GM21390 (cell line): ENCODE results near the gene GNAT2.

Experiments used
- ATAC-seq: cut with Tn5 transposase; IDR thresholded peaks from one replicate; pipeline ENCODE4 v1.9.1; 2021; ENCODE audit not compliant: unreplicated experiment

GNAT2 gene

DNA sequence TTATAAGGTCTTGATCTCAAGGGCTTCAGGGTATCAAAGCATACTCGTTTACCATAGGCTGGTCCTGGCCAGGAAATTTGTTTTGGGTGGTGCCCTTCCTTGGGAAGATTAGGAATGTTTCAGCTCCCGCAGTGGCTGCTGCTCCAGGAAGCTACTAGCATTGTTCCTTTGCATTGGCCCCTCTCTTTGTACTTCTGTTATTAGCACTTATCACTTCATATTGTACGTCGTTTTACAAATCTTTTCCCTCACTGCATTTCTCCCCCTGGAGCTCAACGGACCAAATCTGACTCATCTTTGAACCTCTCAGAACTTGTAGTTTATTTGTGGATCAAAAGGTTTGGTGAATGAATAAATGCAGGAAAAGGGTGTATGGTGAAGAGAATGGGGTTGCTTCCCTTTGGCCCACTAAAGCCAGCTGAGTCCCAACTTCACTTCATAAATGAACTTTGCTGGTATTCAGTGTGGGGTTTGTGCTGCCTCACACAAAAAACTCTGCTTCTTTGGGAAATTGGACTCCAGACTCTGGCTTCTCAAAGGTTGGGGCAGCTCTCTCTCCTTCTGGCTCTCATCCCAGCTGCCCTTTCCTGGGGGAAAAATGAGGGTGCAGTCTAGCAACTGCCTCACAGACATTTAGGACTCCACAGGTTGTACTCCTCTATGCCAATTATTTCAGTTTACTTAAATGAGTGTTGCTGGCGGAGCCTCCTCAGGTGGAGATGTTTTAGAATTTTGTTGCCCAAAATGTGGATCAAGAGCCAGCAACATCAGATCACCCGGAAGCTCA is 5.9 kb downstream of the GNAT2 start:
- no peak for ATAC-seq

DNA sequence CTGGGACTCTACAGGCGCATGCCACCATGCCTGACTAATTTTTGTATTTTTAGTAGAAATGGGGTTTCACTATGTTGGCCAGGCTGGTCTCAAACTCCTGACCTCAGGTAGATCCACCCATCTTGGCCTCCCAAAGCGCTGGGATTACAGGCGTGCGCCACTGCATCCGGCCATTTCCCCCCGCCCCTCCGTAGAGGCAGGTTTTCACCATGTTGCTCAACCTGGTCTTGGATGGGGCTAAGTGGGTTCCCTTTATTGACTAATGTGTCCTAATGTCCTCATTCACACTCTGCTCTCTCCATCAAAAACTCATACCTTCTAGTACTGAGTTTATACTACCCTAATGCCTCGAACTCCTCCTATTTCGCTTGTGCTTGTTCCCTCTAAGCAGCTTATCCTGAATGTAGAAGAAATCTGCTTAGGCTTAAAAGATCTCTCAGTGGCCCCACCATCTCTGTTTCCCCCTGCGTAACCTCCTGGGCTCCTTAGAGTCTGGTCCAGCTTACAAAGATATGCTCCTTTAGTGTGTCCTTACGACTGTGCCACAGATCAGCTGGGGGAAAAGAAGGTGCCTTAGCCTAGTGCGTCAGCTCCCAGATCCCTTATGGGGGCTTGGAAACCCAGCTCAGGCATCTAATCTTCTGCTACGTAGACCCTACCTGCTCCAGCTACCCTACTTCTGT is 8.0 kb downstream of the GNAT2 start:
- ATAC-seq: no peak

DNA sequence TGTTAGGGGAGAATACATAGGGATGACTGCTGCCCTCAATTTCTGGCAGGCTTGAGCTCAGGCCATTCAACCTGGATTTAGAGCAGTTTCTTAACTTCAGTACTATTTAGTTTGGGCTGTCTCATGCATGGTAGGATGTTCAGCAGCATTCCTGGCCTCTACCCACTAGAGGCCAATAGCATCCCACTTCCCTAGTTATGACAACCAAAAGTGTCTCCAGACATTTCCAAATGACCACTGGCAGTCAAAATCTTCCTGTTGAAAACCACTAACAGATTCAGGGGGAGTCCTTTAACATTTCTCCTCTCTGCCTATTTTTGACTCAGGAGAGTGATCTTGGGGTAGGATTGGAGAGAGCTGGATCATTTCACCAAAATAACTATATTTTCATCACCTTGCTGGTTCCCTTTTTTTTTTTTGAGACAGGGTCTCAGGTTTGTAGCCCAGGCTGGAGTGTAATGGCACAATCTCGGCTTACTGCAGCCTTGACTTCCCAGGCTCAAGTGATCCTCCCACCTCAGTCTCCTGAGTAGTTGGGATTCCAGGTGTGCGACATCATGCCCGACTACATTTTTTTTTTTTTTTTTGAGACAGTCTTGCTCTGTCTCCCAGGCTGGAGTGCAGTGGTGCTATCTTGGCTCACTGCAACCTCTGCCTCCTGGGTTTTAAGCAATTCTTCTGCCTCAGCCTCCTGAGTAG is 8.7 kb downstream of the GNAT2 start:
- no peak for ATAC-seq

DNA sequence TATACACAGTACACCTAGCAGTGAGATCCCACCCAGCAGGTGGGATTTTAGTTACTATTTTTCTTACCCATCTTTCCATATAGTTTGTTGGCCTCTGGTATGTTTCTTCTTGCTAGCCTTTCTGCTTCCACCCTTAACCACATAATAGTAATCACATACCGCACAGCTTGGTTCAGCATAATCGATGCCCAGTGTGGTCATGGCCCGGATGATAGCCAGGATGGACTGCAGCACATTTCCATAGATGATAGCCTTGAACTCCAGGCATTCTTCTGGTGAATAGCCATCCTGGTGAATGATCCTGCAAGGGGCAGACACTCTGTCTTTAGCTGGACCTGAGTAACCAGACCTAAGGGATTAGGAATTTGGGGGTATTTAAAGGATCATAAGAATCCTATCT is 9.5 kb downstream of the GNAT2 start:
- no peak for ATAC-seq

DNA sequence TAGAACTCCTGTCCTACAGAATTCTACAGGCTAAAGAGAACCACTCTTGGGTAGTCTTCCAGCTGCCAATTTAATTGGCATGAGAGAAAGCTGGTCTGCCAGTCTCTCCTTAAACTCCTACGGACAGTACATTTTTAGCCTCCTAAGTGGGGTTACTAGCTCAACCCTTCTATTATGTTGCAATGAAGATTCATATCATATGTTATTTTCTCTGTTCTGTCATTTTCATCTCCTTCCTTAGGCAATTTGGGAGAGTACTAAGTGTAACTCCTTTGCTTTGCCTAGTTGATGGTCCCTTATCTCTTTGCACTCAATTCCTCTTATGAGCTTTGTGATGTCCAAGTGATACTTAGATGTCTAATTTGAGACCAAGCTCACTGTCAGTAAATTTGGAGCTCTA is 14.0 kb downstream of the GNAT2 start:
- no peak for ATAC-seq

DNA sequence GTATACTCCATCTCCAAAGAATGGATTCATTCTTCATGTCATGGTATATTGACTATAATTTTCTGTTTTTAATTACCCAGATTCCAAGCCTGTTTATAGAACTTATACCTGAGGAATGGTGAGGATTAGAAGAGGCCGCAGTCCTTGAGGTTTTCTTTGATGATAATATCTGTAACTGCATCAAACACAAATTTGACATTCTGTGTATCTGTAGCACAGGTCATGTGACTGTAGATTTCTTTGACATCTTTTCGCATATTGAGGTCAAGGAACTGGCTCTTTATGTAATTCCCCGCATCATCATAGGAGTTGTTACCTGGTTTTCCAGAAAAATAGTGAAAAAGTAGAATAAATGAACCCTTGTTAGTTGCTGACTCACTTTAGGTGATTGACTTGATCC is 16.2 kb downstream of the GNAT2 start:
- ATAC-seq: no peak

DNA sequence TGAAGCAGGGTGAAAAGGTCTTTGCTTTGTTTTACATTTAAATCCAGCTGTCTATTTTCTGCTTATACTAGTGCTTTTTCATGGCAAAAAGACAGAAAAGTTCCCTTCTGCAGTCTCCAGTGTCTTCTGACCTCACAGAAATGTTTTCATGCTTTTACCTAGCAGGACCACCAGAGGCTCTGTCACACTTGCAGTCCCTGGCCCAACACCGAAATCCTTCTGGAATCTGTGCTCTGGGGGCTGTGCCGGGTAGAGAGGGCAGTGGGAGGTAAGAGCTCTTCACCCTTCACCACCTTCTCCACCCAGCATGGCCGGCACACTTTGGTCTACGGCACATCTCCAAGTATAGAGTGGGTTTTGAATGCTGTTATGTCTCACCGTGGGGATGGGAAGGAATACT is 20.8 kb downstream of the GNAT2 start:
- ATAC-seq: no peak

DNA sequence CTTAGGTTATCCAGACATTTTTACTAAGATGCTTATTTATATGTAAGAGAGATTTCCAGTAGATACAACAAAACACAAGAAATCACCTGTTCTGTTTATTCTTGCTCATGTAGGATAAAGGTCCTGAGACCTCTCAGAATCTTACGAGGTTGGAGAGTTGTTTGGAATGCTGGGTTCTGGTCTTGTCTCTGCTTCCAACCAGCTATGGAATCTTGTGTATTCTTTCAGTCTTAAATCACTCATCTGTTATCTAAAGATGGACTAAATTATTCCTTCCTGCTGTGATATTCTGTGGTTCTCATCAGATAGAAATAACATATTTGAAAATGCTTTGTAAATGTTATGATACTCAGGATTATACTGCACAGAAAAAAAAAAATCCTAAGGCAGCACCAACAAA is 21.3 kb downstream of the GNAT2 start:
- ATAC-seq: no peak

DNA sequence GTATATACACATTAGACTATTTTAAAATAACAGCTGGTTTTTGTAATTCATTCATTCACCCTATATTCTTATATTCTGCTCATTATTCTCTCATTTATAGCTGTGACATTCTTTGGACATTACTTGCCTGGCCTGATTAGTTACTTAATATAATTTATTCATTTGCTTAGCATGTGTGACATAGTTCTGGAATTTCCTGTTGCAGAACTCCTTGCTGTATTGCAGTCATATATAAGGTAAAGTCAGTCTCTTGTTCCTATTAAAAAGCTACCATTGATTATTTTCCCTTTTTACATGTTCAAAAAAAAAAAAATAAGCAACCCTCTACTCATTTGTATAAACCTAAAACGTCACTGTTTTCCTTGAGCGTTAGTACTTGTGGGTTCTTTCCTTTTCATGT is 23.9 kb downstream of the GNAT2 start:
- no peak for ATAC-seq

DNA sequence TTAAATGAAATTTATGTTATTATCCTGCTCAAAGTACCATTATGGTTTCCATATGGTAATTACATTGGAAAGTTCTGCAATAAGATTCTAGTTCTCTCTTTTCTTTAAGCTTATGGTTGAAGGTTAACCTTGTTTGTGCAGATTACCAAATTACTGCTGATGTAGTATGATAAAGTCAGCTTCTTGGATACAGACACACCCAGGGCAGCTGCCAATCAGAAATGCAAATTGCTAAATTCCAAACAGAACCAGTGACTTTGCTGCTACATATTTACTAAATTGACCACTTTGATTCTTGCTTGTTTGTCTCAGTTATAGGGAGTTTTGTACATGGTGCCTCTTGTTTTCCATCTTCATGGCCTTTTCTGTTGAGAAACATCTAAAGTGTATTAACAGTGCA is 26.5 kb downstream of the GNAT2 start:
- no peak for ATAC-seq

DNA sequence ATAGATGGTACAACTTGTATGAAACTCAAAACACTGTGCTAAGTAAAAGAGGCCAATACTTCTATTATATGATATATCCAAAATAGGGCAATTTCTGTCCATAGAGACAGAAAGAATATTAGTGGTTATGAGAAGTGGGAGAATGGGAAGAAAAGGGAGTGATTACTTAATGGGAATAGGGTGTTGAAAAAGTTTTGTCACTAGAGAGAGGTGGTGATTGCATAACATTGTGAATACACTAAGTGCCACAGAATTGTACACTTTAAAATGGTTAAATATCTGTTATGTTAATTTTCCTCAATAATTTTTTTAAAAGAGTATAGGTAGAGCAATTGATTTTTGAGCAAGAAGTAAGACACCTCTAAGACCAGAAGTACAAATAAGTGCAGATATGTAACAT is 29.7 kb downstream of the GNAT2 start:
- ATAC-seq: no peak

DNA sequence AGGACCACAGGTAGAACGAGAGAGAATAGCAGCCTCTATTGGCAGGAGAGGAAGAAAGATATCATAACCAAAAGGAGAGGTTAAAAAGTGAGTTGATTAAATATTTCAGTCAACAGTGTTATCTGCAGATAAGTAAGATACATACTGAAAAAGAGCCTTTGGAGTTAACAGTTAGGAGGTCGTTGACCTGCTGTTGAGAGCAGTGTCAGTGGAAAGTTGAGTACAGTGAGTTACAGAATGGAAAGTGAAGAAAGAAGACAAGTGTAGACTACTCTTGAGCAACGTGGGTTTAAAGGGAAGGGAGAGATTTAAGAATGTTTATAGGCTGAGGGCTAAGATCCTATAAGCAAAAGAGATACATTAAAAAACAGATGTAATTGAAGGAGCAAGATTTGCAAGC is 30.2 kb downstream of the GNAT2 start:
- no peak for ATAC-seq

DNA sequence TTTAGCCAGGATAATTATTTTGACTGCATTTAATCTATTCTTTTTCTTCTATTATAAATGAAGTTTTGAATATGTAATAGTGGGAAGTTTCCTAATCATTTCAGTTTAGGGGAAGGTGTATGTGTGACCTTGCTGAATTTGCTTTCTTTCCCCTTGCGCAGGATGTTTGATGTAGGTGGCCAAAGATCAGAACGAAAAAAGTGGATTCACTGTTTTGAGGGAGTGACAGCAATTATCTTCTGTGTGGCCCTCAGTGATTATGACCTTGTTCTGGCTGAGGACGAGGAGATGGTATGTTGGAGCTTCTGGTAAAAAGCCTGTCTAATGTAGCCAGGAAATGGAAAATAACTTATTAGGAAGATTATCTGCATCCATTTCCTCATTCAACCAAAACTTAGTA is 33.4 kb downstream of the GNAT2 start:
- ATAC-seq: no peak

DNA sequence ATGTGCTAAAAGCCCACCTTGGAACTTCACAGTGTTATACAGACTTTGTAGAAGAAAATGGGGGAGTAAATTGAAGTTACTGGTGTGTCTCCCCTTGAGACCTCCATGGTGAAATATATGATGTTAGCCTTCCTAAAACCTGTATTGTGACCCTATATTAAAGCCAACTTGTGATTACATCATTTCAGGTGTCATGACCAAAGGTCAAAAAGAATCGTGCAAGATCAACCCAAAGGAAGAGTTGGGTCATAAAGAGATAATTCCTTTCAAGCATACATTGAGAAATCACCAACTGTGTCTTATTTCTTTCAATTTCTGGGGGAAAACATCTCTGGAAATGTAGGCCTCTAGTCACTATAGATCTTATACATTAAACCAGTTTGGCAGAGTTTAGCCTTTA is 34.6 kb downstream of the GNAT2 start:
- no peak for ATAC-seq

DNA sequence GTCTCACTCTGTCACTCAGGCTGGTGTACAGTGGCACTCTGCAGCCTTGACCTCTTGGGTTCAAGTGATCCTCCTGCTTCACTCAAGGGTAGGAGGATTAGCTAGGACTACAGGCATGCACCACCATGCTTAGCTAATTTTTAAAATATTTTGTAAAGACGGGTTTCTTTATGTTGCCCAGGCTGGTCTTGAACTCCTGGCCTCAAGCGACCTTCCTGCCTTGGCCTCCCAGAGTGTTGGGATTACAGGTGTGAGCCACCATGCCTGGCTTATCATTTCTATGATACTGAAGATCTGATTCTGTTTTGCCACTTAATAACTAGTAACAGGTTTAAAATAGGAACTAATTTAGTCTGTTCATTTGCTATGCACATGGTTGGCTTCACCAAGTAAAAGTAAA is 37.4 kb downstream of the GNAT2 start:
- no peak for ATAC-seq

DNA sequence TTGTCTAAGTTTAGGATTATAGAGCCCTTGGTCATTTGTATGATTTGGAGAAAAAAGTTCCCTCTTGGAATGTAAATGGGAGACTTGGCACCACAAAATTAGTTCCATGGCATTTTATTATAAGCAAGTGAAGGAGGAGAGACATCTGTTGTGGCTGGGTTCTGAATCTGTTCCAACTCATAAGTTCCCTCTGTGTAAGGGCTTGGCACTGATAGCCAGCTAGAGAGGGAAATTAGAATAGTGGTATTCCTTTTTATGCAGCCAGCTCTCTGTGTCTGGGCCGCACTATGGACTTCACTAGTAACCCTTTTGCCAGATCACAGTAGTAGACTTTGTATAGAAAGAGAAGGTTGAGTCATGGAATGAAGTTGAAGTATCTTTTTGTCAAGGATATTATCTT is 39.9 kb downstream of the GNAT2 start:
- ATAC-seq: no peak

DNA sequence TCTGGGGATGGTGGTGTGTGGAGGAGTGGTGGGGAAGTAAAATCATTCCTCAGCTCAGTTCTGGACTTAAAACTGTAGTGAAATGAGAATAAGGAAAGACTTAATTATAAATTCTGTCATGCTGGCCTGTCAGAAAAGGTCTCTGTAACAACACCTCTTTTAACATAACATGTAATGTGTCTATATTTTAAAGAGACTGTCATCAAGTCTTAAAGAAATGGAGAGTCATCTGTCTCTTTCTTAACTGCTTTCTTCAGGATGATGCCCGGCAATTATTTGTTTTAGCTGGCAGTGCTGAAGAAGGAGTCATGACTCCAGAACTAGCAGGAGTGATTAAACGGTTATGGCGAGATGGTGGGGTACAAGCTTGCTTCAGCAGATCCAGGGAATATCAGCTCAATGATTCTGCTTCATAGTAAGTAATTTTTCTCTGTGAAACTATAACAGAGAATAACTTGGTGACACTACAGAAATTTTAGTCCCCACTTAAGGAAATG is 40.4 kb downstream of the GNAT2 start:
- no peak for ATAC-seq

DNA sequence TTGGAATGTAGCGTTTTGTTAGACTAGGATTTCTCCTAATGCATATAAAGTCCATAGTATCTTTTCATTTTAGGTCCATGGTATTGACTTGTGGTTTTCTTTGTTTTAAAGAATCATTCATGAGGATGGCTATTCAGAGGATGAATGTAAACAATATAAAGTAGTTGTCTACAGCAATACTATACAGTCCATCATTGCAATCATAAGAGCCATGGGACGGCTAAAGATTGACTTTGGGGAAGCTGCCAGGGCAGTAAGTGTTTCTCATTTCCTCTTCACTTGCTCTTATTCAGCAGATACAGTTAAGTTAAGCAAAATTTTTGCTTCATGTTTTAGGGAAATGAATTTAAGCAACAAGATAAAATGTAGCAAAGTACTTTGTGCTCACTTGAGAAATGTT is 45.6 kb downstream of the GNAT2 start:
- no peak for ATAC-seq

DNA sequence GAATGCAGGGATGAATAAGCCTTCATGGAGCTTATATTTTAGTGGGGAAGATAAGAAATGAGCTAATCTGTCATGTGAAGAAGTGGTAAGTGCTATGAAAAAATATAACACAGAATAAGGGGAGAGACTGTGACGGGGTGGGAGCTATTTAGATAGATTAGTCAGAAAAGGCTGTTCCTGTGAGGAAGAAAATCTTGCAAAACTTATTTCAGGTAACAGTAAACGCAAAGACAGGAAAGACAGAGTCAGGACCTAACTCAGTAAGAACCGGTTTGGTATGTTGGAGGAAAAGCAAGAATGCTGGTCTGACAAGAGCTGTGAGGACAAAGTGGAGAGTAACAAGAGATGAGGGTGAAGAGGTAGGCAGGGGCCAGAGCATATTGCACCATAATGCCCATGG is 49.0 kb downstream of the GNAT2 start:
- no peak for ATAC-seq

DNA sequence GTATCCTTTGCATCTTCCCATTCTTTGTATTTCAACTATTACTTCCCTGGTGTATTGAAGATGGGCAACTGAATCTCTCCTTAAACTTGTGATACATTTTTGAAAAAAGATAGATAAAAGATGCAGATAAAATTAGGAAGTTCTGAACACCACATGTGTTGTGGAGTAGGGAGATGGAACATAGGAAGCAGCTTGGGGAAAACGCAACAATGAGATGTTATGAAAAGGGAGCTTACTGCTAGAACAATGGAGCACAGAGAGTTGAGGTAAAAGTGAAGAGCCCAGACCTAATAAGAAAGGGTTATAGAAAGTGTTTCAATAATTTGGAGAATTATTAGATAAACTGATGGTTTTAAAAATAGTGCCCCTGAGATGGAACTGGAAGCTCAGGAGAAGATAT is 50.1 kb downstream of the GNAT2 start:
- no peak for ATAC-seq

DNA sequence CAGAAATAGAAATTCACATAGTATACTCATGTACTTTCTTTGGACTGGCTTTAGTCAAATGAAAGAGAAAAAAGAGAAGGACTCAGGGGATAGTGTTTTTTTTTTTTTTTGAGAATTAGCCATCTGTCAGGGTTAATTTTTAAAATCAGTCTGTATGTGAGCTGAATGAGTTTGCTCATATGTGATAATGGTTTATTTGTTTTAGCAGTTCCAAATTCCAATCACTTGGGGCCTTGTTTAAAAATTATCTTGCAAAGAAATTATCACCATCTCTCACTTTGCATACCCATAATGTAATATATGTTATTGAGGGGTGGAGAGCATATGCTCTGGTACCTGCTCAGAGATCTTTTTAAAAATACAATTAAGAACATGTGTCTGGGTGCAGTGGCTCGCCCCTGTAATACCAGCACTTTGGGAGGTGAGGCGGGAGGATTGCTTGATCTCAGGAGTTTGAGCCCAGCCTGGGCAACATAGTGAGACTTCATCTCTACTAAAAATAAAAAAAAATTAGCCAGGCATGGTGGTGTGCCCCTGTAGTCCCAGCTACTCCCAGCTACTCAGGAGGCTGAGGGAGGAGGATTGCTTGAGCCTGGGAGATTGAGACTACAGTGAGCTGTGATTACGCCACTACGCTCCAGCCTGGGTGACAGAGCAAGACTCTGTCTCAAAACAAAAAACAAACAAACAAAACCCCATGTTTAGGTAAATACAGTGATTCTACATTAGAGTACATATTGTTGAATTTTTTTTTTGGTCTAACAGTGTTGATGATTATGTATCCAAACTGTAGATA is 51.3 kb downstream of the GNAT2 start:
- ATAC-seq: no peak
